CD4-positive, alpha-beta T cell treated with Interleukin-12 subunit alpha and Interleukin-12 subunit beta, for 1 hour (primary cell): ENCODE data around the gene EPB41L1.
A peak's percentile ranks its signal among the peaks of the same experiment; 100 is the strongest.

ENCODE experiments used
- DNase-seq: peaks from one replicate; pipeline ENCODE4 v3.0.0-alpha.2; 2020

EPB41L1 gene

DNA sequence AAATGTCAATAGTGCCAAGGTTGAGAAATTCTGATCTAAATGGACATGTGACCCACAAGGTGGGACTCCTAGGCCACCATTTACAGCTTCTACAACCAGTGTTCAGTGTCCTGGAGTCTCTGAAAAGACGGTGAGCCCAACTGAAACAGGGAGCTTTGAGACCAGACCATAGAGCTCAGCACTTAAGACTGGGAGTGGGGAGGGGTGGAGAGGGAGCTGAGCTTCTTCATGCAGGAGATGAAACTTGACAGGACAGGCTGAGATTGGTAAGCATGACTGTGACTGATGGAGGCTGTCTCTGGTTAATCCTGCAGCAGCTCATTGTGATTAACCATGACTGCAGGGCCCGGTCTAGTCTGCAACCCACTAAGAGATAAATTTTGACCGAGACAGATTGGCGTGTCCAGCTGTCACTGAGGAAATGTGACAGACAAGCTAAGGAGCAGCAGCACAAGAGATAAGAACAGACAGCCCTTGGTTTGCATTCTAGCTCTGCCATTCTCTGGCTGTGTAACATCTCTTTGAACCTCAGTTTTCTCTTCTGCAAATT is 80.3 kb downstream of the EPB41L1 start:
- no peak for DNase-seq

DNA sequence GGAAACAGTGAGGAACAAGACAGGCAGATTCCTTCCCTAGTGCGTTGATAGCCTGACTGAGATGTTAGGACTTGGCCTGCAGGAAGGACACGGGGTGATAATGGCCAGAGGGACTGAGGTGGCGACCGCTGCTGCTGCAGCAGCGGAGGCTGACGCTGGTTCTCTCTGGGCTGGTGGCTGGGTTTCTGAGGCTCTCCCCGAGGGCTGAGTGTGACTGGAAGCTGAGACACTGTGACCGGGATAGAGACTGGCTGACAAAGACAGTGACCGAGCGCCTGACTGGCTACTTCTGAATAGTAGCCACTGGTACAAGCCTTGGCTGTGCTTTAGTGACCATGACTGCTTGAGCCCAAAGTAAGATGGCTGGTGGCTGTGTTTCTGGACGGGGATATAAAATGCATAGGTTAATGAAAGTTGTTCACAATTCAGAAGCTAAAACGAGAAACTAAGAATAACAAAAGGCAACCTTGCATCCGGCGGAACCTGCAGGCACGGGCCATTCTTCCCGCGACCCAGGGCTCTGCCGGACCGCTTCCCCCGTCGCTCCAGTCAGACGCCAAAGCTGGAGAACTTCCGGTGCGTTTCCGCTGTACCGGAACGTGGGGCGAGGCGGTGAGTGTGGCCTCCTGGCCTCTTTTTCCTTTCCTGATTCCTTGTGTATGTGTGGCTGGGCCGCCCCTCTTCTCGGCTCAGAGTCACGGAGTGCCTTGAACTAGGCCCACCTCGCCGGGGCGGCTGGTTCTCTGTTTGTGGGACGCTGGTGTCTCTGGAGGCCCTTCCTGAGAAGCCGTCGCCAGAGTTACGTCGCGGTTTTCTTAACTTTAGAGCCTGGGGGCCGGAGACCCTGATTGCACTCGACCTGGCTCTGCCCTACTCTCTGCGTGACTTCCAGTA is 81.6 kb downstream of the EPB41L1 start, which contains the start of gene AAR2:
AAR2 (plus strand) TSS at position 587 of the 894 bp plus-strand sequence. CDS start 3,391 bp downstream, outside the sequence.
- peak; percentile 76 for DNase-seq

DNA sequence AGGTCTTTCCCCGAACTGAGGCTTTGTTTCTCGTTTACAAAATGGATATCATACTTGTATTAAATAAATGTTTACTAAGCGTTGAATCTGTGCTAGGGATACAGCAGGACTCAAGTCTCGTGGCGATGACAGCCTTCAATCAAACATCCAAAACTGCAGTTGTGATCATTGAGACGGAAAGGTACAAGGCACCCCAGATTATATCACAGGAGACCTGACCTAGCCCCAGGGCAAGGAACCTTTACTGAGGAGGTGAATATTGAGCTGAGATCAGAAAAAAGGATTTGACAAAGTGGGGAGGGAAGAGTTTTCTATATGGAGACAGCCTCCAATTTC is 82.2 kb downstream of the EPB41L1 start:
- no peak for DNase-seq

GRCh38 chr20:36237477-36237876 is 82.9 kb downstream of the EPB41L1 start:
- no peak for DNase-seq

- DNase-seq: no peak
These were observed 83.6 kb downstream of the EPB41L1 start for GRCh38 chr20:36238153-36238552.

DNA sequence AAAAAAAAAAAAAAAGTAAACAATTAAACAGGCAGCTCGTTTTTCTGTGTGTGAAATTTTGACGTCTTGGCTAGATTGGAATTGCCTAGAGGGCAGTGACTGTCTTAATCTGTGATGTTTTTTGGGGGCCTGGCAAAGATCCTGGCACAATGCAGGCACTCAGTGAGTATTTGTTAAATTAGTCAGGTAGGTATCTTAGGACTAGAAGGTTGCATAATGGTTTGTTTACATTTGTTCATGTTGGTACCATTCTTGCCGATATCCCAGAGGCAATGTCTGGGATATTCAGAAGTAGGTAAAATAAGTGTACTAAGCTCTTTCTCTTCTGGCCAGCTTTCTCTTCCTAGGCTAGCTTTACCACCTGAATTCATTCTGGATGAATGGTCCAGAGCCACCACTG is 84.2 kb downstream of the EPB41L1 start:
- no peak for DNase-seq

- no peak for DNase-seq
These were observed 85.5 kb downstream of the EPB41L1 start for GRCh38 chr20:36240076-36240475.

- no peak for DNase-seq
These were observed 87.1 kb downstream of the EPB41L1 start for GRCh38 chr20:36241678-36242077.

DNA sequence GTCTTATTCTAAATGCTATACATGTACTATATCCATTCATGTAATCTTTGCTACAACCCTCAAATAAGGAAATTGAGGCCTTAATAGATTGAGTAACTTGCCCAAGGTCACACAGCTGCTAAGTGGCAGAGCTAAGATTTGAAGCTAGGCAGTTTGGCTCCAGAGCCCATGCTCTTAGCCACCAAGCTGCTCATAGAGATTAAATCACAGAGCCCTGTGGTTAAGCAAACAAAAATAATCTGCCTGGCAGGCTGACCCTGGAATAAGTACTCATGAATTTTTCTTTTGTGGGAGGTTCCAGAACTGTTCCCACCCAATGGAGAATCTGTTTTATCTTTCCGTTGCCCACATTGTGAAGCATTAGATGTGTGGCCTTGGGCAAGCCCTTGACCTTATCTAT is 89.2 kb downstream of the EPB41L1 start:
- no peak for DNase-seq

GRCh38 chr20:36246401-36246800 is 91.9 kb downstream of the EPB41L1 start:
- no peak for DNase-seq

GRCh38 chr20:36248836-36249235 is 94.3 kb downstream of the EPB41L1 start:
- no peak for DNase-seq

DNA sequence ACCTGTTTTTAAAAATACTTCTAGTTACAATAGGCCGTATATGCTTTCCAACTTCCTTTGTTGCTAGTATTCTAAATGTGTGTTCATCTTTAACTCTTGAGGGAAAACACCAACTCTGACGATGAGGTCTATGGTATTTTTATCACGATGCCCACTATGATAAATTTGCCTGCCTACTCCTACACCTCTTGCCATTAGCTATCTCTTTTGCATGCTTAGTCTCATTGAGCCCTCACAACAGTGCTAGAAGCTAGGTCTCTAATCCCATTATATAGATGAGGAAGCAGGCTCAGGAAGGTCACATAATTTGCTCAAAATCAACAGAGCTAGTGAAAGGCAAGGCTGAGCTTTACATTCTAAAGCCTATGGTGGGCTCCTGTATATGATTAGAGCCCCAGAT is 94.9 kb downstream of the EPB41L1 start:
- no peak for DNase-seq

DNA sequence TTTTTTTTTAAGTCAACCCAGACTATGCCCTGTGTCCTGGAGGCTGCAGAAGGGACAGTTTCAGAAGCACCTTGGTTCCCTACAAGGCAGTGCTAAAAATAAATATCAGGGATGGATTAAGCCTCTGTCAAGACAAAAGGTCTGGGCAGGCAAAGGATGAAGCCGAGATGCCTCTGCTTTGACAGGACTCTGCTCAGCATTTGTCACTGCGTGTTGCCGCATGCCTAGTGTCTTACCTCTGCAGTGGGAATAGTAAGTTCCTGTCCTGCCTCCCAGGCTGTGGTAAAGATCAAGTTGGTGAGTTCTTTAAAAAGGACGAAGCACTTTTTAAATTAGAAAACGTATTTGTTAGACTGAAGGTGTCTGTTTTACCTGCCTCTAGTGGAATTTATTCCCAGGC is 96.9 kb downstream of the EPB41L1 start:
- no peak for DNase-seq

DNA sequence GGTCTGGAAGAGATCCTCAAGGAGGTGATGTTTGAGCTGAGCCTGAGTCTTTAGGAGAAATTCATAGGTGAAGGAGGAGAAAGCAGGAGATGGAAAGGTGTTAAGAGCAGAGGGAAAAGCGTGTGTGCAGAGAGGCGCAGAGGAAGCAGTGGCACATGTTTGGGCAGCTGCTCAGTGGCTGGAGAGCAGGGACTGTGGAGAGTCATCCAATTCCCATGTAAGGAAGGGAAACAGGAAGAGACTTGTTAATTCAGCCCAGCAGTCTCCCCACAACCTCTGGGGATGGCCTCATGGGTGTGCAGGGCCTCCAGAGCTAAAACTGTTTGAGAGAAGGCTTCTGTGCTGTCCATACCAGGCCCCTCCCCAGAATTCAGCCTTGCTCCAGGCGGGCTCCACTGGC is 98.0 kb downstream of the EPB41L1 start:
- no peak for DNase-seq

GRCh38 chr20:36253036-36253435 is 98.5 kb downstream of the EPB41L1 start:
- DNase-seq: no peak

DNA sequence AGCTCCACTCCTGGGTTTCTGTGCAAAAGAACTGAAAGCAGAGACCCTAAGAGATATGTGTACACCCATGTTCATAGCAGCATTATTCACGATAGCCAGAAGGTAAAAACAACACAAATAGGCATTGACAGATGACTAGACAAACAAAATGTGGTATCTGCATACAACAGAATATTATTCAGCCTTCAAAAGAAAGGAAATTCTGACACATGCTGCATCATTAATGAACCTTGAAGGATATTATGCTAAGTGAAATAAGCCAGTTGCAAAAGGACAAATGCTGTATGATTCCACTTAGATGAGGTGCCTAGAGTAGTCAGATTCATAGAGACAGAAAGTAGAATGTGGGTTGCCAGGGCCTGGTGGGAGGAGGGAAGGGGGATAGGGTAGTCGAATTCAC is 99.5 kb downstream of the EPB41L1 start:
- no peak for DNase-seq

- no peak for DNase-seq
These were observed 100.9 kb downstream of the EPB41L1 start for GRCh38 chr20:36255445-36255844.

- no peak for DNase-seq
These were observed 104.9 kb downstream of the EPB41L1 start for GRCh38 chr20:36259177-36260061.

GRCh38 chr20:36260316-36260715 is 105.8 kb downstream of the EPB41L1 start:
- DNase-seq: no peak

GRCh38 chr20:36261389-36262105 is 107.0 kb downstream of the EPB41L1 start:
- no peak for DNase-seq

GRCh38 chr20:36262440-36262839 is 107.9 kb downstream of the EPB41L1 start:
- no peak for DNase-seq

GRCh38 chr20:36264426-36265246 is 110.1 kb downstream of the EPB41L1 start:
- no peak for DNase-seq
